Testis (tissue), 3 donors: Measurements from ENCODE around the gene IFT22. TPM values are rescaled to one million over a fixed set of nuclear protein-coding genes. Genes with fewer than 3 reads are reported as not detected.

Source experiments
- DNase-seq: peaks from one replicate; pipeline ENCODE4 v3.0.0-alpha.2; 2019
- H3K27ac ChIP-seq, 2 donors: fragments of 200-600 bp; sonication (generic); one replicate each; pipeline ENCODE4 v1.5.1; 2019
- H3K27me3 ChIP-seq: fragments of 200-600 bp; sonication (generic); one replicate; pipeline ENCODE4 v1.5.1; 2019
- H3K36me3 ChIP-seq: fragments of 200-600 bp; sonication (generic); one replicate; pipeline ENCODE4 v1.5.1; 2017; ENCODE audit warnings: low read depth; ENCODE audit errors: missing control alignments
- H3K4me1 ChIP-seq: fragments of 200-600 bp; sonication (generic); one replicate; pipeline ENCODE4 v1.5.1; 2019
- H3K4me3 ChIP-seq, 2 donors: fragments of 200-600 bp; sonication (generic); one replicate each; pipeline ENCODE4 v1.5.1; 2017 to 2019
- H3K9me3 ChIP-seq: fragments of 200-600 bp; sonication (generic); one replicate; pipeline ENCODE4 v1.5.1; 2017
- POLR2A ChIP-seq: fragments of 450-650 bp; IDR thresholded peaks from one replicate; pipeline ENCODE4 v1.6.1; 2017; ENCODE audit warnings: antibody characterized with exemption, mild to moderate bottlenecking, moderate library complexity
- WGBS, 2 donors: methylation state at CpG; one replicate each; pipeline ENCODE4 v1.1.5; 2018; 5-methylcytosine and 5-hydroxymethylcytosine counted together
- intact Hi-C: fragments of 100-400 bp; cut with DNase I; formaldehyde crosslinking; loops from one replicate; pipeline ENCODE4 v1.15.1; 2023; ENCODE audit warnings: low total_unique reads
- polyA plus RNA-seq: library from polyadenylated mRNA; stranded (reverse); fragments of 350-450 nt; fragmentation: Illumina TruSeq; extraction: RNeasy Lipid Tissue Mini Kit (QIAGEN cat#74804); gene quantifications from one replicate; pipeline ENCODE4 v1.2.3, GENCODE V29; 2014; ENCODE audit warnings: low read depth, low replicate concordance; ENCODE audit not compliant: insufficient read depth
- total RNA-seq, 2 donors: library from RNA; depleted of rRNA; stranded (reverse); fragments of >200 nt; gene quantifications; one replicate each; pipeline ENCODE4 v1.2.3, GENCODE V29; 2016
- TF ChIP-seq, protein P1 (sequence below), 3 experiments: fragments of 450-650 bp in 2 of 3; fragments of 200-600 bp in 1 of 3; sonication (generic) in 1 of 3; IDR thresholded peaks; one replicate each; pipeline ENCODE4 v1.5.1; 2016 to 2019; ENCODE audit warnings: antibody characterized with exemption in 3 of 3, mild to moderate bottlenecking in 2 of 3, moderate library complexity in 1 of 3

The IFT22 gene
- total and polyA plus RNA-seq, 3 donors from 2014 or later, result 47.4 to 270 (median 94.6) TPM

DNA sequence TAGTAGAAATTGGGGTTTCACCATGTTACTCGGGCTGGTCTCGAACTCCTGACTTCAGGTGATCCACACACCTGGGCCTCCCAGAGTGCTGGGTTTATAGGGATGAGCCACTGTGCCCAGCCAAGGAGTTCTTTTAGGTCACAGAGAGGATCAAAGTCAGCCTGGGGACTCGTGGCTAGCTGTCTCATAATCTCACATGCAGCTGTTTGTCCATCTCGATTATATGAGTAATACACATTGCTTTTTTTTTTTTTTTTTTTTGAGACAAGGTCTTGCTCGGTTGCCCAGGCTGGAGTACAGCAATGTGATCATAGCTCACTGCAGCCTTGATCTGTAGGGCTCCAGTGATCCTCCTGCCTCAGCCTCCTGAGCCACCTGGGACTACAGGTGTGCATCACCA lies 2.2 kb downstream of the IFT22 start:
- TF ChIP-seq POLR2A, result no peak
- TF ChIP-seq, protein P1, sequence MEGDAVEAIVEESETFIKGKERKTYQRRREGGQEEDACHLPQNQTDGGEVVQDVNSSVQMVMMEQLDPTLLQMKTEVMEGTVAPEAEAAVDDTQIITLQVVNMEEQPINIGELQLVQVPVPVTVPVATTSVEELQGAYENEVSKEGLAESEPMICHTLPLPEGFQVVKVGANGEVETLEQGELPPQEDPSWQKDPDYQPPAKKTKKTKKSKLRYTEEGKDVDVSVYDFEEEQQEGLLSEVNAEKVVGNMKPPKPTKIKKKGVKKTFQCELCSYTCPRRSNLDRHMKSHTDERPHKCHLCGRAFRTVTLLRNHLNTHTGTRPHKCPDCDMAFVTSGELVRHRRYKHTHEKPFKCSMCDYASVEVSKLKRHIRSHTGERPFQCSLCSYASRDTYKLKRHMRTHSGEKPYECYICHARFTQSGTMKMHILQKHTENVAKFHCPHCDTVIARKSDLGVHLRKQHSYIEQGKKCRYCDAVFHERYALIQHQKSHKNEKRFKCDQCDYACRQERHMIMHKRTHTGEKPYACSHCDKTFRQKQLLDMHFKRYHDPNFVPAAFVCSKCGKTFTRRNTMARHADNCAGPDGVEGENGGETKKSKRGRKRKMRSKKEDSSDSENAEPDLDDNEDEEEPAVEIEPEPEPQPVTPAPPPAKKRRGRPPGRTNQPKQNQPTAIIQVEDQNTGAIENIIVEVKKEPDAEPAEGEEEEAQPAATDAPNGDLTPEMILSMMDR (IDR thresholded peaks at IDR 0.05), result no peak
- H3K4me1 ChIP-seq, result peaks cover 9% of the 10 kb centered on the region
- no peaks in the 10 kb centered on the region for H3K27me3 ChIP-seq
- intact Hi-C loops, result no loop called here
- no peaks in the 10 kb centered on the region for H3K9me3 ChIP-seq
- H3K4me3 ChIP-seq, result no peak overlapping the region
- no peaks in the 10 kb centered on the region for H3K36me3 ChIP-seq
- DNase-seq, result no peak
- no peak overlapping the region for H3K27ac ChIP-seq
- WGBS, 2 donors, result 78 to 80% methylated on average over 5 of the region's 5 CpGs

DNA sequence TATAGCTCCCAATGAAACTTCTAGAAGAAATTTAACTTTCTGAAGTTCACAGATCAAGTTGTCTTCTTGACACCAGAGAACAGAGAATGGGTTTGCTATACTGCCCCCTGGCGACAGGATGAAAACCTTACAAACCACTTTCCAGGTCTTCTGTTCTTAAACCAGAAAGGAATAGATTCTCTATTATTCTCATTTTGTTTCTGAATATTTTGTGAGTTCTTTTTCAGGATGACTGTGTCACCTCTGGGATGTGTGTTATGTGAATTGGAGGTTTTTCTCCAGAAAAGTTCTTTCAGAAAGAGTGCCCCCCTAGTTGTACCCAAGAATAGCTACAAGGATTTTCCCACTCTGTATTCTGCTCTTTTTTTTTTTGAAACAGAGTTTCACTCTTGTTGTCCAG lies 6.3 kb downstream of the IFT22 start:
- intact Hi-C loops, result no loop called here
- TF ChIP-seq POLR2A, result no peak
- TF ChIP-seq, protein P1 (IDR thresholded peaks at IDR 0.05), result peak; percentile 12 to 59 (median 30)
- no peaks in the 10 kb centered on the region for H3K9me3 ChIP-seq
- no peaks in the 10 kb centered on the region for H3K27me3 ChIP-seq
- no peaks in the 10 kb centered on the region for H3K4me1 ChIP-seq
- no peak overlapping the region for H3K27ac ChIP-seq
- H3K4me3 ChIP-seq, result no peak overlapping the region
- DNase-seq, result no peak
- WGBS, 2 donors, result 14 to 29% methylated on average over 1 of the region's 1 CpG
- no peaks in the 10 kb centered on the region for H3K36me3 ChIP-seq

DNA sequence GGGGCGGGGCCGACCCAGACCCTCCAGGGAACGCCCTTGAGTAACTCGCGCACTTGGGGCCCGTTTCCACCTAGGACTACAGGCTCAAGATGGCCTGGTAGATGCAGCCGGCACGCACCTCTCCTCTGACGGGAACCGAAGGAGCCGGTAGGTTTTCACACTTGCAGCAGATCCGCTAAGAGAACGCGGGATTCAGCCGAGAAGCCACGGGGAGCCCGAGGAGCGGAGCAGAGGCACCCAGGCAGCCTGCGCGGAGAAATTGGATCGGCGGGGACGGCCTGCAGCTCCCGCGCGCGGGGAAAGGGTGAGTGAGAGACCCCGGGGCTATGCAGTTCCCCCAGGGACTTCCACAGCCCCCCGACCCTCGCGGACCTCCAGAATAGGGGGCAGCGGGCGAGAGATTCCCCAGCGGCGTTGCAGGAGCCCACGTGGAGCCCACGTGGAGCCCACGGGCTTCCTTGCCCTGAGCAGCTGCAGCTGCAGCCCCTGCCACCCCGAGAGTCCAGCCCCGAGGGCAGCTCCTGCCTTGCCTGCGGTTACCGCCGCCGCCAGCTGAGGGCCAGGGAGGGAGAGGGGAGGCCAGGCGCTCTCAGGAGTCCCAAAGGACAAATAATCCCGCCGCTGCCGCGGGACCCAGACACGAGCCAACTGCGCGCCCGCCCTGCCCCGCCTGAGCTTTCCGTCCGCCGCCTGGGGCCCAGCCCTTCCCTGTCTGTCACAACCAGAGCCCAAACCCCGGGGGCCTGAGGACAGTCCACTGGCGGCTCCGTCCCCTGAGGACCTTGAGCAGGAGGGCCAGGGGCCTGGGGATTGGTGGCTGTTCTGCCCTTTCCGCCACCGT lies 13.1 kb downstream of the IFT22 start:
- intact Hi-C loops, result no loop called here
- Histone ChIP-seq H3K36me3 (no peaks in the 10 kb centered on the region), H3K4me3 (peak overlapping the region; percentile 21 to 41), H3K27me3 (no peaks in the 10 kb centered on the region), H3K27ac (no peak overlapping the region), H3K9me3 (no peaks in the 10 kb centered on the region), H3K4me1 (no peaks in the 10 kb centered on the region)
- peak; percentile 54 for DNase-seq
- WGBS, 2 donors, result 2% methylated on average over 23 to 44 of the region's 62 CpGs
- TF ChIP-seq, protein P1 (IDR thresholded peaks at IDR 0.05), result no peak
- no peak for TF ChIP-seq POLR2A

DNA sequence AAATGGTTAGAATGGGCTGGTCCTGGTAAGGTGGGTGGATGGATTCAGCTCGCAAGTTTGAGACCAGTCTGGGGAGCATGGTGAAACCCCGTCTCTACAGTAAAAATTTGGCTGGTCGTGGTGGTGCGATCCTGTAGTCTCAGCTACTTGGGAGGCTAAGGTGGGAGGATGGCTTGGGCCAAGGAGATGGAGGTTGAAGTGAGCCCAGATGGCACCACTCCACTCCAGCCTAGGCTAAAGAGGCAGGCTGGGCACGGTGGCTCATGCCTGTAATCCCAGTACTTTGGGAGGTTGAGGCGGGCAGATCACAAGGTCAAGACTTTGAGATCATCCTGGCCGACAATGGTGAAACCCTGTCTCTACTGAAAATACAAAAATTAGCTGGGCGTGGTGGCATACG lies 15.3 kb downstream of the IFT22 start:
- no peak overlapping the region for H3K4me3 ChIP-seq
- 84 to 94% methylated on average over 9 of the region's 9 CpGs for WGBS, 2 donors
- no peaks in the 10 kb centered on the region for H3K9me3 ChIP-seq
- no peaks in the 10 kb centered on the region for H3K4me1 ChIP-seq
- no peaks in the 10 kb centered on the region for H3K27me3 ChIP-seq
- intact Hi-C loops, result no loop called here
- TF ChIP-seq, protein P1 (IDR thresholded peaks at IDR 0.05), result no peak
- no peak for TF ChIP-seq POLR2A
- no peak overlapping the region for H3K27ac ChIP-seq
- H3K36me3 ChIP-seq, result no peaks in the 10 kb centered on the region
- DNase-seq, result no peak
